GM21737 (cell line): Measurements from ENCODE around the gene MB21D2.
"Not testable (repeated sequence)": the region's sequence is repeated elsewhere in the genome, so short reads cannot be mapped to it uniquely, and the experiment has no call there.

ENCODE experiments used
- ATAC-seq: cut with Tn5 transposase; IDR thresholded peaks from one replicate; pipeline ENCODE4 v1.9.1; 2021; ENCODE audit warnings: mild to moderate bottlenecking, moderate library complexity; ENCODE audit not compliant: unreplicated experiment

MB21D2 gene

GRCh38 chr3:192862408-192863090, 55.1 kb downstream of the MB21D2 start:
- ATAC-seq, result no peak

- ATAC-seq, result no peak
These were observed 55.7 kb downstream of the MB21D2 start for GRCh38 chr3:192861972-192862371.

- no peak for ATAC-seq
These were observed 57.2 kb downstream of the MB21D2 start for GRCh38 chr3:192860454-192860853.

GRCh38 chr3:192858849-192859585, 58.6 kb downstream of the MB21D2 start:
- ATAC-seq, result no peak

- no peak for ATAC-seq
These were observed 60.4 kb downstream of the MB21D2 start for GRCh38 chr3:192857260-192857661.

- no peak for ATAC-seq
These were observed 62.2 kb downstream of the MB21D2 start for GRCh38 chr3:192855434-192855833.

GRCh38 chr3:192851821-192852372, 65.8 kb downstream of the MB21D2 start:
- ATAC-seq, result no peak

GRCh38 chr3:192850451-192850981, 67.1 kb downstream of the MB21D2 start:
- ATAC-seq, result peak; percentile 45

GRCh38 chr3:192849821-192850220, 67.8 kb downstream of the MB21D2 start:
- not testable (repeated sequence) for ATAC-seq

GRCh38 chr3:192848371-192849233, 69.1 kb downstream of the MB21D2 start:
- ATAC-seq, result no peak

- no peak for ATAC-seq
These were observed 69.7 kb downstream of the MB21D2 start for GRCh38 chr3:192847941-192848340.

GRCh38 chr3:192845526-192845855, 72.2 kb downstream of the MB21D2 start:
- ATAC-seq, result no peak

GRCh38 chr3:192844836-192845525, 72.7 kb downstream of the MB21D2 start:
- no peak for ATAC-seq

GRCh38 chr3:192844486-192844765, 73.2 kb downstream of the MB21D2 start:
- ATAC-seq, result no peak

GRCh38 chr3:192843723-192844485, 73.8 kb downstream of the MB21D2 start:
- ATAC-seq, result no peak

- no peak for ATAC-seq
These were observed 74.5 kb downstream of the MB21D2 start for GRCh38 chr3:192843119-192843518.

- no peak for ATAC-seq
These were observed 74.9 kb downstream of the MB21D2 start for GRCh38 chr3:192842711-192843110.

- no peak for ATAC-seq
These were observed 75.5 kb downstream of the MB21D2 start for GRCh38 chr3:192842138-192842537.

GRCh38 chr3:192841428-192841827, 76.2 kb downstream of the MB21D2 start:
- no peak for ATAC-seq
